Right lobe of liver (tissue), 4 donors: ENCODE data around the gene SPTBN4.

Experiments used
- CTCF ChIP-seq, 4 donors: fragments of 200-600 bp in 3 of 4; fragments of 450-650 bp in 1 of 4; IDR thresholded peaks; one replicate each; pipeline versions ENCODE4 v1.5.1 to v1.8.0; 2016 to 2022; ENCODE audit warnings: antibody characterized with exemption in 4 of 4, mild to moderate bottlenecking in 2 of 4
- POLR2A ChIP-seq: fragments of 450-650 bp; IDR thresholded peaks from one replicate; pipeline ENCODE4 v1.6.1; 2017; ENCODE audit warnings: antibody characterized with exemption, mild to moderate bottlenecking
- donor health status: DM: no; HTN: no; CAD: no.
- donor health status: DM: no; HTN: no; CAD: no.
- donor health status: DM: no; HTN: yes; CAD: no.

- no peak for TF ChIP-seq CTCF (IDR thresholded peaks at IDR 0.05)
- TF ChIP-seq POLR2A = no peak
Observed at GRCh38 chr19:40613690-40614621, 147.2 kb downstream of the SPTBN4 start.
